SU-DHL-6 (cell line): ENCODE data around the gene IBA57.

Experiments
- H2AFZ ChIP-seq: fragments of 200-600 bp; sonication (generic); 2 replicates; pipeline ENCODE4 v1.6.1; 2014; ENCODE audit warnings: low read depth, mild to moderate bottlenecking, moderate library complexity, mixed read lengths, antibody characterized with exemption, low read length; ENCODE audit not compliant: severe bottlenecking
- H3F3A ChIP-seq: fragments of 200-600 bp; shearing (Covaris generic); 2 replicates; pipeline ENCODE4 v1.6.0; 2016; ENCODE audit warnings: antibody characterized with exemption, mild to moderate bottlenecking; ENCODE audit not compliant: insufficient read depth
- H3K27ac ChIP-seq: fragments of 200-600 bp; sonication (generic); 2 replicates; pipeline ENCODE4 v1.5.1; 2016; ENCODE audit warnings: low read depth, mild to moderate bottlenecking, low read length, moderate library complexity, mixed read lengths
- H3K27me3 ChIP-seq: fragments of 200-600 bp; sonication (generic), shearing (Covaris generic); 2 replicates; pipeline ENCODE4 v1.6.0; 2014; ENCODE audit warnings: mild to moderate bottlenecking, low read length
- H3K36me3 ChIP-seq: fragments of 200-600 bp; sonication (generic); 2 replicates; pipeline ENCODE4 v1.6.1; 2014; ENCODE audit warnings: mild to moderate bottlenecking, low read length, mixed read lengths
- H3K4me2 ChIP-seq: fragments of 300-600, 200-600 bp; shearing (Covaris generic), sonication (generic); 2 replicates; pipeline ENCODE4 v1.6.0; 2014; ENCODE audit warnings: low read length, low read depth, mild to moderate bottlenecking; ENCODE audit not compliant: poor library complexity, severe bottlenecking
- H3K4me3 ChIP-seq: fragments of 200-600 bp; sonication (generic); 2 replicates; pipeline ENCODE4 v1.5.1; 2014; ENCODE audit warnings: antibody characterized with exemption, low read length, mild to moderate bottlenecking, mixed read lengths; ENCODE audit not compliant: insufficient read depth, poor library complexity, severe bottlenecking
- H3K79me2 ChIP-seq: fragments of 200-600 bp; sonication (generic); 2 replicates; pipeline ENCODE4 v1.6.1; 2014; ENCODE audit warnings: mild to moderate bottlenecking, low read length, moderate library complexity; ENCODE audit not compliant: insufficient read depth
- H3K9ac ChIP-seq: fragments of 200-600 bp; sonication (generic); 2 replicates; pipeline ENCODE4 v1.7.0; 2014; ENCODE audit warnings: mild to moderate bottlenecking, low read length
- H3K9me2 ChIP-seq: fragments of 200-600 bp; sonication (generic); replicated peaks from 2 replicates; pipeline ENCODE4 v1.6.1; 2014; ENCODE audit warnings: low read length; ENCODE audit not compliant: insufficient read depth
- H3K9me3 ChIP-seq: fragments of 200-600 bp; sonication (generic); 2 replicates; pipeline ENCODE4 v1.6.1; 2014; ENCODE audit warnings: low read length, mixed read lengths; ENCODE audit not compliant: insufficient read depth
- H4K20me1 ChIP-seq: fragments of 200-600 bp; sonication (generic); 2 replicates; pipeline ENCODE4 v1.6.1; 2014; ENCODE audit warnings: low read depth, mild to moderate bottlenecking, antibody characterized with exemption, low read length, moderate library complexity, mixed read lengths
- EZH2phosphoT487 ChIP-seq: fragments of 200-600 bp; sonication (generic), shearing (Covaris generic); conservative IDR thresholded peaks from 2 replicates; pipeline ENCODE4 v1.6.1; 2018; ENCODE audit warnings: mild to moderate bottlenecking, antibody characterized with exemption, low read length, moderate library complexity, mixed read lengths
- TF ChIP-seq, protein P1 (sequence below): fragments of 200-600 bp; sonication (generic); IDR thresholded peaks from one replicate; pipeline ENCODE4 v1.5.1; 2017; ENCODE audit warnings: antibody characterized with exemption, mild to moderate bottlenecking, low read length, moderate library complexity; ENCODE audit not compliant: insufficient read depth, poor library complexity, severe bottlenecking

Gene IBA57

DNA sequence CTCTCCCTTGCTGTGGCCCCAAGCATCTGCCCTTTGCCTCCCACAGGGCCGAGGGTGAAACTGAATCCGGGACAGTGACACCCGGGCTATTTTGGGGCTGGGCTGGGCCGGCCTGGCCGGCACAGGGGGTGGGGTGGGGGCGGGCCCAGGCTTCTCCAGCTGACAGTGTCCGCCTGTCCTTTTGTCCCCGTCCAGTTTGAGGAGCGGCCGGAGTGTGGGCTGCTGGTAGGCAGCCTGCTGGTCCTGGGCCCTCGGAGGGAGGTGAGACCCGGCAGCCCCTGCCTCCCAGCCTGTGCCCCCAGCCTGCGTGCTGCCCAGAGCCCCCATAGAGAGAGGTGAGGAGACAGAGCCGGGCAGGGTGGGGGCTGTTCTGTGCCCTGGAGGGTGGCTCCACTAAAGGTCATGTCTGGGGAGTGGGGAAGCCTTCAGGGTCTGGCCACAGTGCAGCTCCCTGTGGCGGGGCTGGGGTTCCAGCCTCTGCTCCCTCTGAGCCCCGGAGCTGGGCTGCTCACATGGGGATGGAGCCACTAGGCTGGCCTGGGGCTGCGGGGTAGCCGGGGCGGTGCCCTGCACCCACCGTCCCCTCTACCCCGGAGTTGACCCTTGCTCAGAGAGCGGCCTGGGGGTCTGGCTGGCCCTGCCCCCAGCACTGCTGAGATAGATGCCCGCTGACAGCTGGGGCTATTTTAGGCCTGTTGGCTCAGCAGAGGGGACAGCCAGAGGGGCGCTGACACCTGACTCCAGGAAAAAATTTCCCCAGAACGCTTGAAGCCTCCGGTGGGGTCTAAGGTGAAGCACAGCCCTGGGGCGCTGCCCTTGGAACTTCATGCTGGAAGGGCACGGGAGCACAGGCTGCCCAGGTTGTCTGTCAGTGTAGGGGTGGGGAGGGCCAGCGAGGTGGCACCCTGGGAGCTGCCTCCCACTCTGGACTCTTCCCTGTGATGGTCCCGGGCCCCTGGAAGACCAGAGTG, 42.5 kb downstream of the IBA57 start, which contains the start of gene OBSCN:
Gene OBSCN, plus strand, starts transcription at position 194 of the 971 bp plus-strand sequence. CDS start 3,740 bp downstream, outside the sequence.
- no peaks in the 10 kb centered on the region for H3K9me2 ChIP-seq
- H3K9me3 ChIP-seq: no peaks in the 10 kb centered on the region
- H3F3A ChIP-seq: no peaks in the 10 kb centered on the region
- no peaks in the 10 kb centered on the region for H3K79me2 ChIP-seq
- no peaks in the 10 kb centered on the region for H3K36me3 ChIP-seq
- H4K20me1 ChIP-seq: no peaks in the 10 kb centered on the region
- H3K4me2 ChIP-seq: no peak within 1 kb of the TSS
- no peak within 1 kb of the TSS for H3K27ac ChIP-seq
- TF ChIP-seq, protein P1, sequence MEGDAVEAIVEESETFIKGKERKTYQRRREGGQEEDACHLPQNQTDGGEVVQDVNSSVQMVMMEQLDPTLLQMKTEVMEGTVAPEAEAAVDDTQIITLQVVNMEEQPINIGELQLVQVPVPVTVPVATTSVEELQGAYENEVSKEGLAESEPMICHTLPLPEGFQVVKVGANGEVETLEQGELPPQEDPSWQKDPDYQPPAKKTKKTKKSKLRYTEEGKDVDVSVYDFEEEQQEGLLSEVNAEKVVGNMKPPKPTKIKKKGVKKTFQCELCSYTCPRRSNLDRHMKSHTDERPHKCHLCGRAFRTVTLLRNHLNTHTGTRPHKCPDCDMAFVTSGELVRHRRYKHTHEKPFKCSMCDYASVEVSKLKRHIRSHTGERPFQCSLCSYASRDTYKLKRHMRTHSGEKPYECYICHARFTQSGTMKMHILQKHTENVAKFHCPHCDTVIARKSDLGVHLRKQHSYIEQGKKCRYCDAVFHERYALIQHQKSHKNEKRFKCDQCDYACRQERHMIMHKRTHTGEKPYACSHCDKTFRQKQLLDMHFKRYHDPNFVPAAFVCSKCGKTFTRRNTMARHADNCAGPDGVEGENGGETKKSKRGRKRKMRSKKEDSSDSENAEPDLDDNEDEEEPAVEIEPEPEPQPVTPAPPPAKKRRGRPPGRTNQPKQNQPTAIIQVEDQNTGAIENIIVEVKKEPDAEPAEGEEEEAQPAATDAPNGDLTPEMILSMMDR: no peak
- TF ChIP-seq EZH2phosphoT487: no peak
- no peak within 1 kb of the TSS for H3K4me3 ChIP-seq
- H2AFZ ChIP-seq: no peak within 1 kb of the TSS
- no peaks in the 10 kb centered on the region for H3K27me3 ChIP-seq
- H3K9ac ChIP-seq: no peak within 1 kb of the TSS

DNA sequence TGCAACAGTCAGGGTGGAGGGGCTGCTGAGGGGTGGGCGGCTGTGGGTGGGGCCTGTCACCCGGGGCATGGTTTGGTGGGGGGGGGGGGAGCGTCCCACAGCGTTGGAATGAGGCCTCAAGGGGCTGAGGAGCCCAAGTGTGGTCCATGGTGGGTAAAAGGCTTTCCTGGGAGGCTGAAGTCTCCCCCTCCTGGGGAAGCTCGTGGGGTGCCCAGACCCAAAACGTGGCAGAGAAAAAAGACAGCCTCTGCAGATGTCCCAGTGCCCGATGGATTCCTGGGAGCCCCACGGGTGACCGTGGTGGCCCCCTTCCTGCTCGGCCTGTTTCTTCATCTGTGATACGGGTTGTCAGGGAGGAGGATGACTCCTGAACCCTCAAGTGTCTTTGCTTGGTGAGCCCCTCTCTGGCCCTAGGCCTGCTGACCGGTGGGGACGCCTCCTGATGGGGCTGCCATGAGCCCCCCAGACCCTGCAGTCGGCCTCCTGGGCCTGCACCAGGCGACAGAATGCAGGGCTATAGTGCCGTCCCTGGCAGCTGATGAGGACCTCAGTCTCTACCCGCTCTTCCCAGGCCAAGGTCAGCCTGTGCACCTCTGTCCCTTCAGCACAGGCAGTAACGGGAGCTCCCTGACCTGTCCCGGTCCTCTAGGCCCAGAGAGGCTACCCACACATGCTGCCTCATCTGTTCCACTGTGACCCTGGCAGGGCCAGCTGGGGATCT, 43.4 kb downstream of the IBA57 start:
- Histone ChIP-seq H3K9me3 (no peaks in the 10 kb centered on the region), H3K4me2 (no peak overlapping the region), H4K20me1 (no peaks in the 10 kb centered on the region), H3K27ac (no peak overlapping the region), H3K9me2 (no peaks in the 10 kb centered on the region), H3F3A (no peaks in the 10 kb centered on the region), H3K9ac (no peak overlapping the region), H3K4me3 (no peak overlapping the region), H3K36me3 (no peaks in the 10 kb centered on the region), H2AFZ (no peak overlapping the region), H3K27me3 (no peaks in the 10 kb centered on the region), H3K79me2 (no peaks in the 10 kb centered on the region)
- TF ChIP-seq, protein P1: no peak
- TF ChIP-seq EZH2phosphoT487: no peak

DNA sequence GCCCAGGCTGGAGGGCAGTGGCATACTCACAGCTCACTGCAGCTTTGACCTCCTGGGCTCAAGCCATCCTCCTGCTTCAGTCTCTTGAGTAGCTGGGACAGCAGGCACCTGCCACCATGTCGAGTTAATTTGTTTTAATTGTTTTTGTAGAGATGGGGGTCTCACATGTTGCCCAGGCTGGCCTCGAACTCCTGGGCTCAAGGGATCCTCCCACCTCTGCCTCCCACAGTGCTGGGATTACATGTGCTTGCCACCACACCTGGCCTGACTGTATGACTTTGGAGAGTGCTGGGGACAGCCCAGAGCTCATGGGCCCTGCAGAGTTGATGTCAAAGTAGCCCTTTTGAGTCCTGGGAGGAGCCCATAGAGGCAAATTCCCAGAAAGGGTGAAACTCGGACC, 44.1 kb downstream of the IBA57 start:
- Histone ChIP-seq H3K9me3 (no peaks in the 10 kb centered on the region), H3K36me3 (no peaks in the 10 kb centered on the region), H3F3A (no peaks in the 10 kb centered on the region), H3K9ac (no peak overlapping the region), H3K27me3 (no peaks in the 10 kb centered on the region), H2AFZ (no peak overlapping the region), H3K9me2 (no peaks in the 10 kb centered on the region), H4K20me1 (no peaks in the 10 kb centered on the region), H3K4me2 (no peak overlapping the region), H3K4me3 (no peak overlapping the region), H3K79me2 (no peaks in the 10 kb centered on the region), H3K27ac (no peak overlapping the region)
- TF ChIP-seq, protein P1: no peak
- TF ChIP-seq EZH2phosphoT487: no peak
